Lung (tissue), 12 donors: ENCODE data around the gene AK9. TPM values are rescaled to one million over a fixed set of nuclear protein-coding genes. Genes with fewer than 3 reads are reported as not detected.

Experiments
- ATAC-seq: fragments of 200-7000 bp; cut with Tn5 transposase; one replicate; pipeline ENCODE4 v1.9.1; 2020; ENCODE audit warnings: moderate number of reproducible peaks; ENCODE audit not compliant: insufficient read depth, low FRiP score
- DNase-seq, 3 donors: peaks; one replicate each; pipeline ENCODE4 v3.0.0-alpha.2; 2013 to 2017
- H3K27ac ChIP-seq, 2 donors: one replicate each; pipeline ENCODE4 v1.5.1; 2013; ENCODE audit warnings: mild to moderate bottlenecking in 2 of 2, moderate library complexity in 2 of 2, control low read depth in 1 of 2, inconsistent platforms in 1 of 2, low read depth in 1 of 2, low read length in 1 of 2
- H3K27me3 ChIP-seq, 3 donors: one replicate each; pipeline ENCODE4 v1.5.1; 2013; ENCODE audit warnings: low read length in 2 of 3; ENCODE audit not compliant: control insufficient read depth in 3 of 3, insufficient read depth in 3 of 3
- H3K36me3 ChIP-seq, 4 donors: one replicate each; pipeline ENCODE4 v1.5.1; 2013; ENCODE audit warnings: low read length in 4 of 4, mild to moderate bottlenecking in 1 of 4, moderate library complexity in 1 of 4; ENCODE audit not compliant: control insufficient read depth in 4 of 4, insufficient read depth in 4 of 4
- H3K4me1 ChIP-seq, 5 donors: one replicate each; pipeline ENCODE4 v1.5.1; 2013; ENCODE audit warnings: low read length in 5 of 5, mild to moderate bottlenecking in 2 of 5, moderate library complexity in 1 of 5; ENCODE audit not compliant: control insufficient read depth in 5 of 5, insufficient read depth in 5 of 5
- H3K4me3 ChIP-seq: one replicate; pipeline ENCODE4 v1.5.1; 2013; ENCODE audit warnings: mild to moderate bottlenecking, control low read depth, moderate library complexity
- H3K9ac ChIP-seq, 2 donors: one replicate each; pipeline ENCODE4 v1.5.1; 2013; ENCODE audit warnings: low read length in 2 of 2, control low read depth in 1 of 2; ENCODE audit not compliant: insufficient read depth in 1 of 2
- H3K9me3 ChIP-seq, 4 donors: one replicate each; pipeline ENCODE4 v1.5.1; 2013; ENCODE audit warnings: low read length in 3 of 4, mild to moderate bottlenecking in 1 of 4, moderate library complexity in 1 of 4; ENCODE audit not compliant: control insufficient read depth in 4 of 4, insufficient read depth in 3 of 4
- CTCF ChIP-seq: IDR thresholded peaks from 2 replicates; pipeline ENCODE4 v1.5.1; 2012; ENCODE audit warnings: mild to moderate bottlenecking; ENCODE audit errors: control extremely low read depth, extremely low read depth
- WGBS, 2 donors: extraction: QIAGEN DNeasy Blood & Tissue Kit; methylation state at CpG; one replicate each; pipeline ENCODE4 v1.1.7; 2013; 5-methylcytosine and 5-hydroxymethylcytosine counted together
- polyA plus RNA-seq, 2 donors: library from polyadenylated mRNA; stranded (reverse); fragments of 200-250 nt; gene quantifications; one replicate each; pipeline ENCODE4 v1.2.1, GENCODE V29; 2013
- total RNA-seq, 2 donors: library from RNA; depleted of rRNA in 1 of 2; stranded (reverse); fragments of >200 nt in 1 of 2; gene quantifications; one replicate each; pipeline ENCODE4 v1.2.1, GENCODE V29; 2014 to 2021
- donor health status: control.
- donor health status: control.
- donor health status: Bipolar disorder and iron deficiency.
- donor health status: healthy.
- donor health status: DM: yes; HTN: yes; CAD: no.

The AK9 gene
- total and polyA plus RNA-seq, 4 donors = 4.1 to 26.3 (median 7.2) TPM

GRCh38 chr6:109718991-109719390, 28.0 kb upstream of the AK9 start:
- no peaks in the 10 kb centered on the region for H3K4me1 ChIP-seq
- 97 to 98% methylated on average over 5 of the region's 5 CpGs for WGBS, 2 donors
- no peak overlapping the region for H3K9ac ChIP-seq
- H3K9me3 ChIP-seq = no peaks in the 10 kb centered on the region
- H3K4me3 ChIP-seq = no peak overlapping the region
- H3K36me3 ChIP-seq = peaks cover 0 to 7% (median 4%) of the 10 kb centered on the region in 4 donors
- no peaks in the 10 kb centered on the region for H3K27me3 ChIP-seq
- no peak for TF ChIP-seq CTCF
- no peak for ATAC-seq
- no peak overlapping the region for H3K27ac ChIP-seq
- DNase-seq = no peak

- H3K36me3 ChIP-seq = peaks cover 0 to 7% (median 1%) of the 10 kb centered on the region in 4 donors
- no peak overlapping the region for H3K4me3 ChIP-seq
- WGBS, 2 donors = 59 to 81% methylated on average over 2 of the region's 2 CpGs
- H3K4me1 ChIP-seq = no peaks in the 10 kb centered on the region
- no peak overlapping the region for H3K27ac ChIP-seq
- no peak for DNase-seq
- no peaks in the 10 kb centered on the region for H3K9me3 ChIP-seq
- no peak for TF ChIP-seq CTCF
- H3K27me3 ChIP-seq = no peaks in the 10 kb centered on the region
- ATAC-seq = no peak
- H3K9ac ChIP-seq = no peak overlapping the region
These were observed 27.0 kb upstream of the AK9 start for GRCh38 chr6:109717971-109718370.

GRCh38 chr6:109715616-109716015, 24.6 kb upstream of the AK9 start:
- no peak for TF ChIP-seq CTCF
- Histone ChIP-seq H3K27ac (no peak overlapping the region), H3K36me3 (peaks cover 0 to 7% (median 1%) of the 10 kb centered on the region in 4 donors), H3K4me1 (no peaks in the 10 kb centered on the region), H3K9ac (no peak overlapping the region), H3K9me3 (no peaks in the 10 kb centered on the region), H3K27me3 (no peaks in the 10 kb centered on the region), H3K4me3 (no peak overlapping the region)
- ATAC-seq = no peak
- WGBS, 2 donors = 96 to 97% methylated on average over 2 of the region's 2 CpGs
- no peak for DNase-seq

GRCh38 chr6:109714611-109715010, 23.6 kb upstream of the AK9 start:
- no peak for TF ChIP-seq CTCF
- WGBS, 2 donors = 92 to 100% methylated on average over 1 of the region's 1 CpG

More at GRCh38 chr6:109714611-109715010, 23.6 kb upstream of the AK9 start:
- Histone ChIP-seq H3K27ac (no peak overlapping the region), H3K4me1 (no peaks in the 10 kb centered on the region), H3K27me3 (no peaks in the 10 kb centered on the region), H3K9me3 (no peaks in the 10 kb centered on the region), H3K9ac (no peak overlapping the region), H3K36me3 (peaks cover 0 to 7% (median 1%) of the 10 kb centered on the region in 4 donors), H3K4me3 (no peak overlapping the region)
- ATAC-seq (no peak), DNase-seq (no peak)
